Testis (tissue), 2 donors: Measurements from ENCODE around the gene ZNF33B.

Source experiments
- CTCF ChIP-seq, 3 experiments: fragments of 450-650 bp in 2 of 3; fragments of 200-600 bp in 1 of 3; sonication (generic) in 1 of 3; IDR thresholded peaks; one replicate each; pipeline ENCODE4 v1.5.1; 2016 to 2019; ENCODE audit warnings: antibody characterized with exemption in 3 of 3, mild to moderate bottlenecking in 2 of 3, moderate library complexity in 1 of 3
- POLR2A ChIP-seq: fragments of 450-650 bp; IDR thresholded peaks from one replicate; pipeline ENCODE4 v1.6.1; 2017; ENCODE audit warnings: antibody characterized with exemption, mild to moderate bottlenecking, moderate library complexity

- no peak for TF ChIP-seq CTCF (IDR thresholded peaks at IDR 0.05)
- no peak for TF ChIP-seq POLR2A
Observed at GRCh38 chr10:42578019-42578418, 60.4 kb downstream of the ZNF33B start.
